NCI-H526 (cell line): ENCODE data around the gene PCSK7.
"Not testable (repeated sequence)": the region's sequence is repeated elsewhere in the genome, so short reads cannot be mapped to it uniquely, and the experiment has no call there.

Experiments used
- DNase-seq, 2 experiments: peaks; one replicate each; lab custom pipeline; 2025; lab: John Stamatoyannopoulos, UW

The PCSK7 gene

DNA sequence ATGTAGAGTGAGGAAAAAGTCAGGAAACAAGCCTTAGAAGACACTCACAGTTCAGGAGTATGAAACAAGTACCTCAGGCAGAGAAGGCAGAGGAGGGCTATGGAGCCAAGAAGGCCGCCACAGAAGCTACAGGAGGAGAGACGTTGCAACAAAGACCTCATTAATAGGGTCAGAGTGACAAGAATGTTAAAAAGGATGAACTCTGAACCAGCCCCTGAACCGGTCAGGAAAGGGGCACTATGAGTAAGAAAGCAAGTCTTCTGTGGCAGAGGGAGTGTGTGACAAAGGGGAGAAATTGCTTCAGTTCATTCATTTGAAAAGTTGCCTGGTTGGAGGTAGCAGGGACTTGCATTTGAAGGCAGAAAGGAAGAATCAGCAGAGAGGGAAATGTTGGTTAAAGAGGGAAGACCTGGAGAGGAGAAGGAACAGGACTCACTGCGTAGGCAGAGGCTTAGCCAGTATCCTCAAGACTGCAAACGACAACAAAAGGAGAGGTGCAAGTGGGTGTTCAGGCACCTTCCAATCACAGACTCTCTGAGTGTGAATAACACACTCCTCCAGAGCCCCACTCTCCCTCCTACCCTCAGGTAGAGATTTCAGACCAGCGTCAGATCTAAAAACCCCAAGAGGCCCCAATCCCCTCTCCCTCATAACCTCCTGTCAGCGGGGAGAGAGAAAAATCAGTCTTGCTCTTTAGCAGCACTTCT, 17.3 kb downstream of the PCSK7 start:
- DNase-seq: no peak

- no peak for DNase-seq
Observed at GRCh38 chr11:117212697-117213355, 19.0 kb downstream of the PCSK7 start.

DNA sequence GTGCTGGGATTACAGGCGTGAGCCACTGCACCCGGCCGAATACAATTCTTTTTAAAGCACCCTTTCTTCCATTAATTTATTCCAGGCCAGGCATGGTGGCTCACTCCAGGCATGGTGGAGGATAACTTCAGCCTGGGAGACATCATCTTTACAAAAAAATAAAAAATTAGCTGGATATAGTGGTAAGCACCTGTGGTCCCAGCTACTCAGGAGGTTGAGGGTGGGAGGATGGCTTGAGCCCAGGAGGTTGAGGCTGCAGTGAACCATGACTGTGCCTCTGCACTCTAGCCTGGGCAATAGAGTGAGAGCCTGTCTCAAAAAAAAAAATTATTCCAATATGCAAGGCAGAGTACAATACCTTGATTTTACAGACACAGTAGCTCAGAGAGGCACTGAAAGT, 21.3 kb downstream of the PCSK7 start:
- no peak for DNase-seq

GRCh38 chr11:117209351-117210125, 22.3 kb downstream of the PCSK7 start:
- DNase-seq: not testable (repeated sequence)

DNA sequence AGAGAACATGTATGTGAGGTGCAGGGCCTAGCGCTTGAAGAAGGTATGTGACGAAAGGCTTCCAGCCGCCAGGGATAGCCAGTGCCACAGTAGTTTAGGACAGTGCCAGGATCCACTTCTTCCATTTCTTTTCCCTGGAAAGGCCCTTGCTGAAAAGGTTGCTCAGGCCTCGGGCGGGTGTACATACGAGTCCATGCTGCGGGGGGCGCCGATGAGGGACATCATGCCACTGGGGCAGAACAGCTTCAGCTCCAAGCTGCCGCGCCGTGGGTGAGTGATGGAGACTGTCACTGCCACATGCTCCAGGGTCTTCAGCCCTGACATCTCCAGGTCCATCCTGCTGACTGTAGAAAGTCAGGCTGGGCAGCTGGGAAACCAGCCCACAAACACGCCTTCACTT, 23.2 kb downstream of the PCSK7 start:
- not testable (repeated sequence) for DNase-seq

DNA sequence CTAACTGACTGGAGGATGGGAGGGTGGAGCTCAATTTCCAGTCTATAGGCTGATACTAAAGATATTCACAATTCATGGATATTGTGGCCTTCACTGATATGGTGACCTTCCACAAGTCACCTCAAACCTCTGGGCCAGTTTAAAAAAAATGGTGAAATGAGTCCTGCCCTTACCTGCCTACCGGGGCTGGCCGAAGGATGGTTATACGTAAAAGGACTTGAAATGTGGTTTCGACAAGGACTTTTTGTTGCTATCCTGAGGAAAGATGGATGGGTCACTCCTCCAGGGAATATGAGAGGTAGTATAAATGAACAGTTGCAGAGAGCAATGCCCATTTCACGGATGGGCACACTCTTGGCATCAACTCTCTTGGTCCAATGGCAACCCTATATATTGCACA, 24.4 kb downstream of the PCSK7 start:
- DNase-seq: not testable (repeated sequence)

DNA sequence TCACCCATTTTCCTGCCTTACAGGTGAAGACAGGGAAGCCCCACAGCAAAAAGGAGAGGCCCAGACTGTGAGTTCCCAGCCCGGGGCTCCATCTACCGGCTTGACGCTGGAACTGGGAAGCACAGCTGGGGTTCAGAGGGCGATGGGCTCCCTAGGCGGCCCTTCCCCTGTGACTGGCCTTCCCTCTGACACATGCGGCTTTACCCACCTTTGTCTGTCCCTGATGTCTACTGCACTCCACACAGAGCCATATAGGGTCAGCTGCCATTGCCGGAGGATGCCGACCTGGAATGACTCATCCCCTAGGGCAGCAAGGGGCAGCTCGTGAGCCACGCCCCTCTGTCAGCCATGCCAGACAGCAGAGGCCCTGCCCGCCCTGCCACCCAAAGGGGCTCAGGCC, 25.0 kb downstream of the PCSK7 start:
- DNase-seq: not testable (repeated sequence)

- DNase-seq: not testable (repeated sequence)
Observed at GRCh38 chr11:117206111-117206510, 25.8 kb downstream of the PCSK7 start.

DNA sequence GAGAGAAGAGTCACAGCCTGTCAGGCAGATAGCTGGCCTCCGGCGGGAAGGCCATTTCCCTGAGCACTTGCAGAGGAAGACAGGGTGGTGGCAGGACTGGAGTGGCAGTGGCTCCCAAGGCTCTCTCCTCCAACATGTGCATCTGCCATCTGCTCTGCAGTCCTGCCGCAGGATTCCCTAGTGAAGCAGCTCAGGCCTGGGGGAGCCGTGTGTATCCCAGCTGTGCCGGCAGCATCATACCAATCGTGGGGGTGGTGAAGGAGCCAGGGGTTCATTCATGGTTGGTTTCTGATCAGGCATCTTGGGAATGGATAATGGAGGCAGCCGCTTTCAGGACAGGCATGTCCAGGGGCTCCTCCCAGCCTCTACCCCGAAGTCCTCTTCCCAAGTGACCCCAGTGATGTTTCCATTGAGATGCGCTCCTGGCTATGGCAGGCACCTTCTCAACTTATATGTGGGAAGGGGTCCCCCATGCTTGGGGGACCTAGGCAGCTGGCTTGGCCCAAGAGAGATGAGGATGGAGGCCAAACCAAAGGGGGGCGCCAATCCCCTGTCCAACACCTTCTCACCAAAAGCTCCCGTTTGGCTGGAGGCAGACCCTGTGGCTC, 26.6 kb downstream of the PCSK7 start:
- no peak for DNase-seq

GRCh38 chr11:117204283-117205080, 27.4 kb downstream of the PCSK7 start:
- DNase-seq: no peak

DNA sequence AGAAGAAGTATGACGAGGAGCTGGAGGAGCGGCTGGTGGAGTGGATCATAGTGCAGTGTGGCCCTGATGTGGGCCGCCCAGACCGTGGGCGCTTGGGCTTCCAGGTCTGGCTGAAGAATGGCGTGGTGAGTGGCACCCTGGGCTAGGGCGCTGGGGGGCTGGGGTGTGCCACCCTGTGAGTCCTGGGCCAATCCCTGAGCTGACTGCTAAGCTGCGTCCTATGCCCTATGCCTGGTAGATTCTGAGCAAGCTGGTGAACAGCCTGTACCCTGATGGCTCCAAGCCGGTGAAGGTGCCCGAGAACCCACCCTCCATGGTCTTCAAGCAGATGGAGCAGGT, 28.8 kb downstream of the PCSK7 start:
- no peak for DNase-seq

DNA sequence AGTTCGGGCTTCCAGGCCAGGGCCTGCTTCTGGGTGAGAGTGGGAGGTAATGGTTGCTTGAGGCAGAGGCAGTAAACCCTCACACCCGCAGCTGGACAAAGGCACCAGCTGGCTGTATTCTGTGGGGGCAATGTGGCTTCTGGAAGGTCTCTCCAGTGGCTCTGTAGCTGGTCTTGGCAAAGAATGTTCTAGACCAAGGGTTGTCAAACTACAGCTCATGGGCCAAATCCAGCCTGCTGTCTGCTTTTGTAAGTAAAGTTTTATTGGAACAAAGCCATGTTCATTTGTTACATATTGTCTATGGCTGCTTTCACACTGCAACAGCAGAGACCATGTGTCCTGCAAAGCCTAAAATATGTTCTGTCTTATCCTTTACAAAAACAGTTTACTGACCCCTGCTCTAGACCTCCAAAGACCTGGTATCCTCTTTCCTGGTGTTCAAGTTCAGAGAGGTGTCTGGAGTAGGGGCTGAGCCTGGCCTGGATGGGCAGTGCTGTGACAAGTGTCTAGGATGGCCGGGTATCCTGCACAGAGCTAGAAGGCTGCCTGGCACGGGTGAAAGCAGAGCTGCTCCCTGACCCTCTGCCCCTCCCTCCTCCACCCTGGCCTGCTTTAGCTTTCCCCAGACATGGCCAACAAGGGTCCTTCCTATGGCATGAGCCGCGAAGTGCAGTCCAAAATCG, 29.3 kb downstream of the PCSK7 start:
- DNase-seq: no peak

- DNase-seq: no peak
Observed at GRCh38 chr11:117201658-117202305, 30.1 kb downstream of the PCSK7 start.

DNA sequence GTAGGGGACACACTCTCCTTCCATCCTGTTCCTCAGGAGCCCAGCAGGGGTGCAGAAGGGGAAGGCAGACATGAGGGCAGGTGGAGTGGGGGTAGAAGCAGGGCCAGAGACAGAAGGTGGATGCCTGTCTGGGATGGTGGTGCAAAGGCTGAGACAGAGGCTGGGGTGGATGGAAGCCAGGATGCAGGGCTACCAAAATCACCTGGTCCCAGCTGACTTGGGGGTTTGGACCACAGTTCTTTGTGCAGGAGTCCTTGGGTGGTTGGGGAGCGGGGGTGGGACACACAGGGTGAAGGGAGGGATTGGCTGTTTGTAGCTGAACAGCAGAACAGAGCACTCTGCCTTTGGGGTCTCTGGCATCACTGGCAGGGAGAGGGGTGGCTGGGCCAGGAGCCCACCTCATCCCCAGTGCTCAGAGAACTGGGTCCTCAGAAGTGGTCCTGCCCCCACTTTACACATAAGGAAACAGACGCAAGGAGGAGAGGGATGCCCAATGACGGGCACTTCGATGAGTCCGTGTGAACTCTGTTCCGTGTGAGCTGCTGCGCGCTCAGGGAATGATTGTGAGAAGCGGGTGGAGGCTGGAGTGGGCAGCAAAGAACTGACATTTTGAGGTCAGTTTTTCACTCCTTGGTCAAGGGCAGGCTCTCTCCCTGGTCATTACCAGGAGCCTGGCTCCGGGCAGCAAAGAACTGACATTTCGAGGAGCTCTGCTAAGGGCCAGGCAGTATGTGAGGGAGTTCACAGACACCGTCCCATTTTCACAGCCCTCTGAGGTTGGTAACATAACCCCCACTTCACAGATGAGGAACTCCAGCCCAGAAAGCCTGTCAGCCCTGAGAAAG, 30.8 kb downstream of the PCSK7 start:
- DNase-seq: no peak

- DNase-seq: no peak
Observed at GRCh38 chr11:117199916-117200812, 31.7 kb downstream of the PCSK7 start.

DNA sequence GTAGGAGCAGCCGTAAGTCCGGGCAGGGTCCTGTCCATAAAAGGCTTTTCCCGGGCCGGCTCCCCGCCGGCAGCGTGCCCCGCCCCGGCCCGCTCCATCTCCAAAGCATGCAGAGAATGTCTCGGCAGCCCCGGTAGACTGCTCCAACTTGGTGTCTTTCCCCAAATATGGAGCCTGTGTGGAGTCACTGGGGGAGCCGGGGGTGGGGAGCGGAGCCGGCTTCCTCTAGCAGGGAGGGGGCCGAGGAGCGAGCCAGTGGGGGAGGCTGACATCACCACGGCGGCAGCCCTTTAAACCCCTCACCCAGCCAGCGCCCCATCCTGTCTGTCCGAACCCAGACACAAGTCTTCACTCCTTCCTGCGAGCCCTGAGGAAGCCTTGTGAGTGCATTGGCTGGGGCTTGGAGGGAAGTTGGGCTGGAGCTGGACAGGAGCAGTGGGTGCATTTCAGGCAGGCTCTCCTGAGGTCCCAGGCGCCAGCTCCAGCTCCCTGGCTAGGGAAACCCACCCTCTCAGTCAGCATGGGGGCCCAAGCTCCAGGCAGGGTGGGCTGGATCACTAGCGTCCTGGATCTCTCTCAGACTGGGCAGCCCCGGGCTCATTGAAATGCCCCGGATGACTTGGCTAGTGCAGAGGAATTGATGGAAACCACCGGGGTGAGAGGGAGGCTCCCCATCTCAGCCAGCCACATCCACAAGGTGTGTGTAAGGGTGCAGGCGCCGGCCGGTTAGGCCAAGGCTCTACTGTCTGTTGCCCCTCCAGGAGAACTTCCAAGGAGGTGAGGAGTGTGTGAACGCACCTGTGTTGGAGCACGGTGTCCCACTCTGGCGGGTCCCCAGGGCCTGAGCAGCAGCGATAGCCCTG, 32.6 kb downstream of the PCSK7 start, which contains the start of gene TAGLN:
Gene TAGLN (plus strand): TSS at position 318 of the 863 bp plus-strand sequence. CDS start 3,644 bp downstream, outside the sequence.
- no peak for DNase-seq

DNA sequence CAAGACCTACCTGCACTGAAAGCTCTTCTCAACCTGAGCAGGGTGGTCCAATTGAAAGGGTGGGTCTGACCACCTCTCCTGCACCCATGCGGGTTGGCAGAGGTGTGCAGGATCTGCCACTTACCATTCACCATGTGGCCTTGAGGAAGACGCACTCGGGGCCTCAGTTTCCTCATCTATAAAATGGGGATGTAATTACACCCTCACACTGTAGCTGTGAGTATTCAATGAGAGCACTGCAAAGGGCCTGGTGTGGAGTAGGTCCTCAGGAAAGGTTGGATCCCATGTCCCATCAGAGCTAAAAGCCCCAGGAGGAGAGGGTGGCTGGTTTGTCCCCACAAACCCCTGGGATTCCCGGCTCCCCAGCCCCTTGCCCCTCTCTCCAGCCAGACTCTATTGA, 33.3 kb downstream of the PCSK7 start:
- no peak for DNase-seq
